Thyroid gland (tissue), 4 donors: Measurements from ENCODE around the gene ENAH. TPM values are rescaled to one million over a fixed set of nuclear protein-coding genes. Genes with fewer than 3 reads are reported as not detected.
"Not testable (repeated sequence)": the region's sequence is repeated elsewhere in the genome, so short reads cannot be mapped to it uniquely, and the experiment has no call there.

ENCODE experiments used
- DNase-seq, 2 donors: peaks; one replicate each; pipeline ENCODE4 v3.0.0-alpha.2; 2019
- H3K27ac ChIP-seq, 3 donors: fragments of 200-600 bp; sonication (generic); 1 replicate in 2 of 3; 2 replicates in 1 of 3; pipeline ENCODE4 v1.5.1; 2016 to 2019; ENCODE audit warnings: mild to moderate bottlenecking in 1 of 3, moderate library complexity in 1 of 3
- H3K27me3 ChIP-seq: fragments of 200-600 bp; sonication (generic); one replicate; pipeline ENCODE4 v1.5.1; 2019
- H3K36me3 ChIP-seq, 2 donors: fragments of 200-600 bp; sonication (generic); one replicate each; pipeline ENCODE4 v1.5.1; 2016 to 2019
- H3K4me1 ChIP-seq, 2 donors: fragments of 200-600 bp; sonication (generic); one replicate each; pipeline ENCODE4 v1.5.1; 2017 to 2019
- H3K4me3 ChIP-seq, 3 donors: fragments of 200-600 bp; sonication (generic); replicated peaks in 1 of 3; 1 replicate in 2 of 3; 2 replicates in 1 of 3; pipeline ENCODE4 v1.5.1; 2016; ENCODE audit warnings: mild to moderate bottlenecking in 1 of 3
- H3K9me3 ChIP-seq: fragments of 200-600 bp; sonication (generic); one replicate; pipeline ENCODE4 v1.5.1; 2017
- CTCF ChIP-seq, 6 experiments: fragments of 200-600 bp in 3 of 6; fragments of 450-650 bp in 3 of 6; sonication (generic) in 3 of 6; IDR thresholded peaks; one replicate each; pipeline ENCODE4 v1.5.1; 2016 to 2019; ENCODE audit warnings: antibody characterized with exemption in 6 of 6, mild to moderate bottlenecking in 2 of 6, inconsistent platforms in 1 of 6, moderate library complexity in 1 of 6
- POLR2A ChIP-seq, 2 donors: fragments of 450-650 bp; IDR thresholded peaks; one replicate each; pipeline ENCODE4 v1.6.1; 2017; ENCODE audit warnings: antibody characterized with exemption in 2 of 2, mild to moderate bottlenecking in 2 of 2, moderate library complexity in 1 of 2
- WGBS, 2 donors: methylation state at CpG; one replicate each; pipeline ENCODE4 v1.1.5; 2017; 5-methylcytosine and 5-hydroxymethylcytosine counted together
- intact Hi-C: fragments of 100-400 bp; cut with DNase I; formaldehyde crosslinking; loops from one replicate; pipeline ENCODE4 v1.15.1; 2023
- total RNA-seq, 4 donors: library from RNA; depleted of rRNA; stranded (reverse); fragments of >200 nt; gene quantifications; one replicate each; pipeline ENCODE4 v1.2.3, GENCODE V29; 2016

Gene ENAH
- total RNA-seq, 4 donors from 2014 or later = 24.5 to 31.4 (median 28.5) TPM

GRCh38 chr1:225519166-225519863, 133.6 kb downstream of the ENAH start:
- no peaks in the 10 kb centered on the region for H3K36me3 ChIP-seq
- intact Hi-C loops = no loop called here
- TF ChIP-seq CTCF (IDR thresholded peaks at IDR 0.05) (no peak), POLR2A (IDR thresholded peaks at IDR 0.05) (no peak)
- H3K4me3 ChIP-seq = no peak overlapping the region
- no peaks in the 10 kb centered on the region for H3K27me3 ChIP-seq
- 92% methylated on average over 19 of the region's 19 CpGs for WGBS, 2 donors
- no peak for DNase-seq
- no peaks in the 10 kb centered on the region for H3K9me3 ChIP-seq
- H3K27ac ChIP-seq = no peak overlapping the region
- no peaks in the 10 kb centered on the region for H3K4me1 ChIP-seq

GRCh38 chr1:225517697-225518096, 135.2 kb downstream of the ENAH start:
- WGBS, 2 donors = 92% methylated on average over 8 of the region's 8 CpGs
- no peak for DNase-seq
- no peaks in the 10 kb centered on the region for H3K27me3 ChIP-seq

GRCh38 chr1:225517221-225517620, 135.7 kb downstream of the ENAH start:
- WGBS, 2 donors = 97 to 99% methylated on average over 6 of the region's 6 CpGs
- no peaks in the 10 kb centered on the region for H3K9me3 ChIP-seq
- no peak overlapping the region for H3K27ac ChIP-seq
- intact Hi-C loops = no loop called here
- H3K4me3 ChIP-seq = no peak overlapping the region
- no peak for DNase-seq
- no peaks in the 10 kb centered on the region for H3K4me1 ChIP-seq
- no peaks in the 10 kb centered on the region for H3K36me3 ChIP-seq
- TF ChIP-seq POLR2A (IDR thresholded peaks at IDR 0.05) (no peak), CTCF (IDR thresholded peaks at IDR 0.05) (no peak)
- H3K27me3 ChIP-seq = no peaks in the 10 kb centered on the region

More at GRCh38 chr1:225517697-225518096, 135.2 kb downstream of the ENAH start:
- Histone ChIP-seq H3K4me1 (no peaks in the 10 kb centered on the region), H3K36me3 (no peaks in the 10 kb centered on the region), H3K27ac (no peak overlapping the region), H3K9me3 (no peaks in the 10 kb centered on the region), H3K4me3 (no peak overlapping the region)
- intact Hi-C loops = no loop called here
- TF ChIP-seq CTCF (IDR thresholded peaks at IDR 0.05) = no peak
- TF ChIP-seq POLR2A (IDR thresholded peaks at IDR 0.05) = no peak

- no peak overlapping the region for H3K27ac ChIP-seq
- no peak overlapping the region for H3K4me3 ChIP-seq
- no peaks in the 10 kb centered on the region for H3K27me3 ChIP-seq
- no peaks in the 10 kb centered on the region for H3K4me1 ChIP-seq
- TF ChIP-seq CTCF (IDR thresholded peaks at IDR 0.05) (no peak), POLR2A (IDR thresholded peaks at IDR 0.05) (no peak)
- intact Hi-C loops = no loop called here
- no peaks in the 10 kb centered on the region for H3K9me3 ChIP-seq
- no peak for DNase-seq
- WGBS, 2 donors = 60 to 67% methylated on average over 3 of the region's 3 CpGs
- no peaks in the 10 kb centered on the region for H3K36me3 ChIP-seq
Observed at GRCh38 chr1:225514671-225515081, 138.2 kb downstream of the ENAH start.

- intact Hi-C loops = not testable (repeated sequence)
- 97 to 98% methylated on average over 9 of the region's 9 CpGs for WGBS, 2 donors
Observed at GRCh38 chr1:225513576-225513975, 139.3 kb downstream of the ENAH start.

More at GRCh38 chr1:225513576-225513975, 139.3 kb downstream of the ENAH start:
- not testable (repeated sequence) for H3K27me3 ChIP-seq, H3K36me3 ChIP-seq, H3K4me3 ChIP-seq, H3K4me1 ChIP-seq, DNase-seq, H3K9me3 ChIP-seq, H3K27ac ChIP-seq
